Measurements from ENCODE around the gene TTI1.

TTI1 gene

GRCh38 chr20:38033330-38034107 lies at the start of gene TTI1, which contains the start of gene RPRD1B:
TTI1 (minus strand) TSS chr20:38033456; CDS start chr20:38013816, 19,640 bp downstream.
RPRD1B (plus strand) TSS chr20:38033746; CDS start chr20:38033948, 202 bp downstream.
- peak; percentile 70 for DNase-seq

DNA sequence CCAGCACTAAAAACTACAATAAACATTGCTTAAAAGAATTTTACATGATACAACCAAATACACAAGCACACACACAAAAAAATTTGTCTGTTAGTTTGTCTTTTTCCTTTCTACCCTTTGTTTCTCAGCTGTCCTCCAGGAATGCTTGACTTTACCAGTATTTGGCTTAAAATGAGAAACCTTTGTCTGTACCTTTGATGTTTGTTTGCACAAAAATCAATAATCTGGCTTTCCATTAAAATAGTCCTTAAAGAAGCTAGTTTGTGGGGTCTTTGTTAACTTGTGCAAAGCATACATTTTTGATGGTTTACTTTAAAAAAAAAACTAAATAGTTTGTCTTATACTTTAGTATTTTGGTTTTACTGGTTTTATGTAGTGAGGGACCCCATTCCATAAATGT lies 49.6 kb upstream of the TTI1 start:
- DNase-seq = no peak

DNA sequence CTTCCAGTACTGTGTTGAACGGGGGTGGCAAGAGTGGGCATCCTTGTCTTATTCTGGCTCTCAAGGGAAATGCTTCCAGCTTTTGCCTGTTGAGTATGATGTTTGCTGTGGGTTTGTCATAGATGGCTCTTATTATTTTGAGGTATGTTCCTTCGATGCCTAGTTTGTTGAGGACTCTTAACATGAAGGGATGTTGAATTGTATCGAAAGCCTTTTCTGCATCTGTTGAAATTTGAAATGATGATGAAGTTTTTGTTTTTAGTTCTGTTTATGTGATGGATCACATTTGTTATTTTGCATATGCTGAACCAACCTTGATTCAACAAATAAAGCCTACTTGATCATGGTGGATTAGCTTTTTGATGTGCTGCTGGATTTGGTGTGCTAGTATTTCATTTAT lies 48.3 kb upstream of the TTI1 start:
- no peak for DNase-seq

- DNase-seq = no peak
Observed at GRCh38 chr20:38079353-38079752, 46.1 kb upstream of the TTI1 start.

DNA sequence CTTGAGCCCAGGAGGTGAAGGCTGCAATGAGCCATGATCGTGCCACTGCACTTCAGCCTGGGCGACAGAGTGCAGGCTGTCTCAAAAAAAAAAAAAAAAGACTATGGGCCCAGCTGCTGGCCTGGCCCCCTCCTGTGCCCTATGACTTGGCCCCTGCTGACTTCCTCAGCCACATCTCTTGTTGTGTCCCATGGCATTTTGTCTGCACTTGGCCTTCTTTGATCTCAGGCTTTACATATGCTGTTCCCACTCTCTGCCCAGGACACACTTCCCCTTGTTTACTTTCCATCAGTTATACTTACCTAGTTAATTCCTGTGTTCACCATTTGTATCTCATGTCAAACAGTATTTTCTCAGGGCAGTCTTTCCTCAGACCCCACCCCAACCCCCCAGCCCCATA lies 44.8 kb upstream of the TTI1 start:
- no peak for DNase-seq

DNA sequence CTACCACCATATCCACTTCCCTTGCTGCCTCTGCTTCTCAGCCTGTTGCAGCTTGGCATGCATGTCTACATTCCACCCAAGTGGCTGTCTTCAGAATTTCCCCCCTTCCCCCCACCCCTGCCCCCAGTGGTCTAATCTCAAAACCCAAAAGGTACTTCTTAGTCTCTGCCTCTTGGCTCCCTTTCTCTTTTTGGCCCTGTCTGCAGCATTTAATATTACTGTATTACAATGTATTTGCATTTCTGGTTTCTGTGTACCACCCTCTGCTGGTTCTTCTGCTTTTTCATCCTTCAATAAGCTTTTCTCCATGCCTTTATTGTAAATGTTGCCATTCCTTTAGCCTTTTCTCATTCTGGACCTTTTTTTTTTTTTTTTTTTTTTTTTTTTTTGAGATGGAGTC lies 43.3 kb upstream of the TTI1 start:
- DNase-seq = no peak

DNA sequence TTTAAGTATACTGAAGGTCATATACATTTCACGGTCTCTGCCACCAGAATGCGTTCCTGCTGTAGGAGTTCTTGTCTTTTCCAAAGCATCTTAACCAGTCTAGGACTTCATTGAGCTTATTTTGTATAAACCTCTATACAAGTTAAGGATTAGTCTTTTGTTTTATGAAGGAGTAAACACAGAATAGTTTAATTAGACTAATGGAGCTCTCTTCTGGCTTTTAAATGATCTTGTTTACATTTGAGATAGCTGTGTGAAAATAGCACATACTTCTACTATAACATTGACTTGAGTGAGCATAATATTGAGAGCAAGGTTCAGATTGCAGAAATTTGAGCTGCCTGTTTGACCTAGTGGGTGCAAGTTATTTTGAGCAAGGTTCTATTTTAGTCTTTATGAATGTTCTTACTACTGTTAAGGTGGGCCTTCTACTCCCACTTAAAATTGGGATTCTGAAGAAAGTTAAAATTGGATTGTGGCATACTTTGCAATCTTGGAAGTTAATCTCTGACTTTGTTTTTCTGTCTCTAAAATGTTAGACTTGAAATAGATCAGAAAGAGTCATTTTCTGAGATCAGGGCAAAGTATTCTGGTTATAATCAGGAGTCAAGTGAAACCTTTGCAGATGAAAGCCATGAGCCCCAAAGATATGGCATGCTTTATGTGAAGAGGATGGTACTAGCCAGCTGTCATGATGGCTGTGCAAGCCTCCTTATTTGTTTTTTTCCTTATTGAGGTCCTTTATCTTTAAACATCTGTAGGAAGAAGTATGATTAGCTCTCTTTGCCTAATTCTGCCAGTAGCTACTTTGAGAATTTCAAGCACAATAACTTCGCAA lies 42.1 kb upstream of the TTI1 start:
- DNase-seq = no peak

GRCh38 chr20:38073307-38074071 lies 40.2 kb upstream of the TTI1 start:
- no peak for DNase-seq

- no peak for DNase-seq
Observed at GRCh38 chr20:38072898-38073297, 39.6 kb upstream of the TTI1 start.

DNA sequence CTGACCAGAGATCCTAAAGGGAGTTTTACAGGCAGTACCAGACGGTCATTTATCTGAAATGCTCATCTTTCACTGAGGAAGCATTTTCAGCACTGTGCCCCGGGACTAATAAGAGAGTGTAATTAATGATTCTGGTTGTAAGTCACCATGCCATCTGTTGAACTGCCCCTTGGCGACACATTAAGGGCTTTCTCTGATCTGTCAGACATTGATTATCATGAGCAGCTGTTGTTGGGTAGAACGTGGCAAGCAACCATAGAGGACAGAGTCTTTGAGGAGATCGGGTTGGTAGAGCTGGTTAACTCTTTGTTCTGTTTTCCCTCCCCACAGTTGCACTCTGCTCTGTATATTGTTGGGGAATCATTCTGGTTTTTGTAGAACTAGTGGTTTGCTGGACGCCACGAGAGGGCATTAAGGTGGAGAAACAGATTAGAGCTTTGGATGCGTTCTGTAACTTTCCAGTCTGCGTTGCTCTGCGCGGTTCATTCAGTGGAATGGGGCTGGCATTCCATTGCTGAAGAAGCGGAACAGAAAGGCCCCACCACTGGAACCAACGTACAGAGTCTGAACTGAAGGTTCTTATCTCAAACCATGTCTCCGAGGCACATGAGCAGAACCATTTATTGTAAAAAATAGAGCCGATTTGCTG lies 34.6 kb upstream of the TTI1 start:
- DNase-seq = no peak

- DNase-seq = no peak
Observed at GRCh38 chr20:38066969-38067716, 33.9 kb upstream of the TTI1 start.

- DNase-seq = no peak
Observed at GRCh38 chr20:38065764-38066375, 32.6 kb upstream of the TTI1 start.

DNA sequence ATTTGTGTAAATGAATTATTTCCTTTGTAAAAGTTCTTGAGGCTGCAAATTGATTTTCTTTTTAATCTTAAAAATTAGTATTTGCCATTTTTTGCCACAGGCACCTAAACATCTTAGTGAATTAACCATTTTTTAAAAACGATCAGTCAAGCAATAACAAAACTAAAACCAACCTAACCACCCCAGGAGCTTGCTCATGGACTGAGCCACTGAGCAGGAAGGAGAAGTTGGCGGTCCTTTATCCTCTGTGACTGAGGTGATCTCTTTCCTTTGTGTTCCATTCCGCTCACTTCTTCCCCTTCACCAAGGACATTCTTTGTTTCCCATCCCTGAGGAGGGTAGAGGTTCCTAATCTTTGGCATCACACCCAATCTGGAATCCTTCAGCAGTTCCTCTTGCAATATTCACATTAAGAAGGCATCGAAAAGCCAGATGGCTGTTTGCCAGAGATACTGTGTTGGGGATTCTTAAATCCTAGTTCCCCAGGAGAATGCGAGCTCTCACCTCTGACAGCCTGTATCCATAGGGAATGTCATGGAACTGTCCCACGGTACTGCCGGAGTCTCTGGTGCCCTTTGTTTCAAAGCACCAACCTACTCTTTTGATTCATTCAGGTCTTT lies 30.8 kb upstream of the TTI1 start:
- no peak for DNase-seq

GRCh38 chr20:38062890-38063289 lies 29.6 kb upstream of the TTI1 start:
- DNase-seq = no peak

DNA sequence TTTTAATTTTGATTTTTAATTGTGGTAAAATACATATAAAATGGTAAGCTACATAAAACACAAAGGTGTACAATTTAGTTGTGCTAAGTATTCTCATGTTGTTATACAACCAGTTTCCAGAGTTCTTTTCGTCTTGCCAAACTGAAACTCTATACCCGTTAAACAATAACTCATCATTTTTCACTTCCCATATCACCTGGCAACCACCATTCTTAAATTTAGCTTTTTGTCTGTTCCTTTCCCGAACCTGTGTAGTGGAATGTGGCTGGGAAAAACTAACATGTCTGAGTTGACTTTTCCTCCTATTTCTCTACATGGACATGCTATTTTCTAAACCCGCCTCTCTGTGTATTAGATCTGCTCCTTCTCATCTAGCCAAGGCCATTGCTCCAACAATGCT lies 27.9 kb upstream of the TTI1 start:
- no peak for DNase-seq

GRCh38 chr20:38060536-38060935 lies 27.3 kb upstream of the TTI1 start:
- DNase-seq = no peak

DNA sequence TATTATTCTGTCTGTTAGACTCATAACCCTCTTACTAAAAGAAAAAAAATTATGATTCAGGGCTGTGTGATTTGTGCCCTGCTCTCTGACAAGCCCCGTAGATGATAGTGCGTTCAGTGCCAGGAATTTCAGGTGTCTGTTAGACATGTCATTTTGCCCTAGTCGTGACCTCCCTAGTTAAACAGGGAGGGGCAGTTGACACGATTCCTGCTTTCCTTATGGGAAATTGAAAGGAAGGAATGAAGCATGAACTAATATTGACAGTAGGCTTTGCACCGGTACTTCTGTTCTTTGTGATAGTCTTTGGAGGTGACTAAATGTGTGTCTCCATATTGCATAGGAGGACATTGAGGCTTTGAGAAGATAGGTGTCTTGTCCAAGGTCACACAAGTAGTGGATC lies 26.6 kb upstream of the TTI1 start:
- no peak for DNase-seq

DNA sequence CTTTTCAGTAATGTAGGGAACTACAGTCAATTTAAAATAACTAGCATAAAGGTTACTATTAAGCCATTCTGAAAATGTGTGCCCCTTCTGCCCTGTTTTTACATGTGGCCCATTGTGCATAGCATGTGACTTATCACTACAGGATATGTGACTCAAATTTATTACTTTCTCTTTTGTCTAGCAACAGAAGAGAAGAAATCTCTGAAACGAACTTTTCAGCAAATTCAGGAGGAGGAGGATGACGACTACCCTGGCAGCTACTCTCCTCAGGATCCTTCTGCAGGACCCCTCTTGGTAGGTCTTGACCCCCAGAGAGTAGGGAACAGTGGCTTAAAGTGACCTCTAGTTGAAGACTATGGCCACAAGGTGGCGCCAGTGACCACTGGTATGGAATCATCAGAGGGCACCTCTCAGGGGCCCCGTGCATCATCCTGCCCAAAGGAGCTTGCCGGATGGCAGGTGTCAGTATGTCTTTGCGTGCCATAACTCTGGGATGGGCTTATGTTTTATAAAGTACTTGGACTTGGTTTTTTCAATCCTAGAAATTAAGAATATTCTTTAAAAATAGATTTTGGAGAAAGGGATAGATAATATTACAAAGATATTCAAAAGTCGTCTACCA lies 24.2 kb upstream of the TTI1 start:
- DNase-seq = peak; percentile 15

- DNase-seq = no peak
Observed at GRCh38 chr20:38055848-38056247, 22.6 kb upstream of the TTI1 start.

DNA sequence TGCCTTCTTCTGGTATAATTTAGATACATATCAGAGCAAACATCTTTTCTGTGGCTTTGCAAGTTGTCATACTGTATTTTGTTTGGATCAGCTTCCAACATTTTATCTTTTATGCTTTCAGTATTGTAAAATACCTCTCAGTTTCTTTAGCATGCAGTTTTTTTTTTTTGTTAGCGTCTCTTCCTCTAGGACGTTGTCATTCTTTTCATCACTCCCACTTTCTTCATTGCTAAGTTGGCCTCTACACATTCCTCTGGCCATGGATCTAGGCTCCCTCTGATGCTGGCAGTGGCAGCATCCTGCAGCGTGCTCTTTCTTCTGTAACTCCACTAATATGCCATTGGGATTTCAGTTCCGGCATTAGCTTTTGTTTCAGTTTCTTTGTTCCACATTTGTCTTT lies 22.0 kb upstream of the TTI1 start:
- DNase-seq = no peak

DNA sequence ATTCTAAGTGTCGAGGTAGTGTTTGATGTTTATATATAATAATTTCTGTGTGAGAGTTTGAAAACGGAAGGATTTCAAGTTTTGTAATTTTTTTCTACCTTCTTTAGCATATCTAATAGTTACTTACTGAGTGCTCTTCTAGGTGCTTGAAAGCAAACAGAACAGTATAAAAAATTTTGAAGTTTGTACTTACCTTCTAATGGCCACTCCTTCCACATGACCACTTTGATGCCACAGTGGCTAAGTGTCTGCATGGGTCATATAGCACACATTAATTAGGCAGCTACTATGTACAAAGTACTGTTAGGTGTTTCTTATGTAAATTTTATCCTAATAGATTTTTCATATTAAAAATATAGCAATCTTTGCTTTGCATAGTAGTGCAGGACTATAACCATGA lies 21.4 kb upstream of the TTI1 start:
- no peak for DNase-seq

All from NCI-H1417 treated with DMSO at 0.1 percent for 48 hours (cell line).